Esophagus muscularis mucosa (tissue), 4 donors: ENCODE data around the gene OCLN. TPM values are rescaled to one million over a fixed set of nuclear protein-coding genes. Genes with fewer than 3 reads are reported as not detected.

Experiments
- DNase-seq: peaks from one replicate; pipeline ENCODE4 v3.0.0-alpha.2; 2017; ENCODE audit errors: extremely low spot score
- H3K27ac ChIP-seq, 4 donors: fragments of 200-600 bp; sonication (generic); replicated peaks in 1 of 4; 1 replicate in 3 of 4; 2 replicates in 1 of 4; pipeline ENCODE4 v1.5.1; 2016 to 2019; ENCODE audit warnings: mild to moderate bottlenecking in 1 of 4
- H3K27me3 ChIP-seq, 4 donors: fragments of 200-600 bp; sonication (generic); one replicate each; pipeline versions ENCODE4 v1.5.1 to v1.6.0; 2016 to 2019
- H3K36me3 ChIP-seq, 4 donors: fragments of 200-600 bp; sonication (generic); one replicate each; pipeline ENCODE4 v1.5.1; 2016 to 2019
- H3K4me1 ChIP-seq, 4 donors: fragments of 200-600 bp; sonication (generic); one replicate each; pipeline ENCODE4 v1.5.1; 2016 to 2019
- H3K4me3 ChIP-seq, 4 donors: fragments of 200-600 bp; sonication (generic); 1 replicate in 2 of 4; 2 replicates in 2 of 4; pipeline ENCODE4 v1.5.1; 2016 to 2019; ENCODE audit warnings: mild to moderate bottlenecking in 4 of 4, moderate library complexity in 1 of 4
- H3K9me3 ChIP-seq, 4 donors: fragments of 200-600 bp; sonication (generic); 1 replicate in 3 of 4; 2 replicates in 1 of 4; pipeline ENCODE4 v1.5.1; 2016 to 2019
- CTCF ChIP-seq, 3 experiments: fragments of 200-600 bp in 2 of 3; fragments of 450-650 bp in 1 of 3; sonication (generic) in 2 of 3; IDR thresholded peaks; one replicate each; pipeline ENCODE4 v1.5.1; 2017 to 2019; ENCODE audit warnings: antibody characterized with exemption in 3 of 3, mild to moderate bottlenecking in 2 of 3, moderate library complexity in 1 of 3
- EP300 ChIP-seq: sonication (generic); formaldehyde crosslinking; IDR thresholded peaks from one replicate; pipeline ENCODE4 v1.6.1; 2017; ENCODE audit warnings: antibody characterized with exemption
- POLR2A ChIP-seq: fragments of 450-650 bp; IDR thresholded peaks from one replicate; pipeline ENCODE4 v1.6.1; 2017; ENCODE audit warnings: antibody characterized with exemption, moderate library complexity, mild to moderate bottlenecking, low read depth
- POLR2AphosphoS5 ChIP-seq, 2 donors: sonication (generic); formaldehyde crosslinking; IDR thresholded peaks; one replicate each; pipeline ENCODE4 v1.6.1; 2017; ENCODE audit warnings: antibody characterized with exemption in 2 of 2
- WGBS: methylation state at CpG from one replicate; pipeline ENCODE4 v1.1.5; 2018; 5-methylcytosine and 5-hydroxymethylcytosine counted together
- intact Hi-C: fragments of 100-400 bp; cut with DNase I; formaldehyde crosslinking; loops from one replicate; pipeline ENCODE4 v1.15.1; 2023
- total RNA-seq, 4 donors: library from RNA; depleted of rRNA; stranded (reverse); fragments of >200 nt; gene quantifications; one replicate each; pipeline versions ENCODE4 v1.1.0 to v1.2.1, GENCODE V29; 2016

The OCLN gene
- total RNA-seq, 4 donors from 2014 or later, result 0.83 to 4.2 (median 1.8) TPM

GRCh38 chr5:69502367-69502766, 9.8 kb downstream of the OCLN start:
- TF ChIP-seq CTCF (IDR thresholded peaks at IDR 0.05) (no peak), EP300 (no peak), POLR2AphosphoS5 (IDR thresholded peaks at IDR 0.05) (no peak), POLR2A (no peak)
- H3K36me3 ChIP-seq, result no peaks in the 10 kb centered on the region
- WGBS, result 67% methylated on average over 2 of the region's 2 CpGs
- H3K4me3 ChIP-seq, result no peak overlapping the region
- H3K27me3 ChIP-seq, result peaks cover 0 to 52% (median 0%) of the 10 kb centered on the region in 4 donors
- DNase-seq, result no peak
- intact Hi-C loops, result no loop called here
- no peaks in the 10 kb centered on the region for H3K9me3 ChIP-seq
- no peaks in the 10 kb centered on the region for H3K4me1 ChIP-seq
- no peak overlapping the region for H3K27ac ChIP-seq

GRCh38 chr5:69502767-69503488, 10.3 kb downstream of the OCLN start:
- H3K9me3 ChIP-seq, result no peaks in the 10 kb centered on the region
- H3K4me1 ChIP-seq, result no peaks in the 10 kb centered on the region
- WGBS, result 67% methylated on average over 7 of the region's 7 CpGs
- no peak overlapping the region for H3K27ac ChIP-seq
- H3K36me3 ChIP-seq, result no peaks in the 10 kb centered on the region
- TF ChIP-seq EP300 (no peak), POLR2A (no peak), POLR2AphosphoS5 (IDR thresholded peaks at IDR 0.05) (no peak), CTCF (IDR thresholded peaks at IDR 0.05) (no peak)
- no peak overlapping the region for H3K4me3 ChIP-seq
- DNase-seq, result no peak
- intact Hi-C loops, result no loop called here
- peaks cover 0 to 52% (median 0%) of the 10 kb centered on the region in 4 donors for H3K27me3 ChIP-seq

GRCh38 chr5:69504036-69504435, 11.4 kb downstream of the OCLN start:
- peaks cover 0 to 41% (median 0%) of the 10 kb centered on the region in 4 donors for H3K27me3 ChIP-seq
- H3K9me3 ChIP-seq, result no peaks in the 10 kb centered on the region
- H3K4me1 ChIP-seq, result no peaks in the 10 kb centered on the region
- H3K4me3 ChIP-seq, result no peak overlapping the region
- no peaks in the 10 kb centered on the region for H3K36me3 ChIP-seq
- intact Hi-C loops, result no loop called here
- TF ChIP-seq CTCF (IDR thresholded peaks at IDR 0.05), result no peak
- TF ChIP-seq POLR2A, result no peak
- no peak for TF ChIP-seq POLR2AphosphoS5 (IDR thresholded peaks at IDR 0.05)
- no peak for TF ChIP-seq EP300
- DNase-seq, result no peak
- 91% methylated on average over 2 of the region's 2 CpGs for WGBS
- no peak overlapping the region for H3K27ac ChIP-seq

- Histone ChIP-seq H3K27me3 (peaks cover 0 to 28% (median 0%) of the 10 kb centered on the region in 4 donors), H3K4me1 (no peaks in the 10 kb centered on the region), H3K4me3 (no peak overlapping the region), H3K9me3 (no peaks in the 10 kb centered on the region), H3K27ac (no peak overlapping the region), H3K36me3 (no peaks in the 10 kb centered on the region)
- WGBS, result 97% methylated on average over 1 of the region's 1 CpG
- TF ChIP-seq POLR2A, result no peak
- TF ChIP-seq POLR2AphosphoS5 (IDR thresholded peaks at IDR 0.05), result no peak
- TF ChIP-seq EP300, result no peak
- no peak for TF ChIP-seq CTCF (IDR thresholded peaks at IDR 0.05)
- no peak for DNase-seq
- intact Hi-C loops, result no loop called here
These were observed 12.7 kb downstream of the OCLN start for GRCh38 chr5:69505306-69505705.

- H3K27ac ChIP-seq, result no peak overlapping the region
- WGBS, result 90% methylated on average over 6 of the region's 6 CpGs
- no peaks in the 10 kb centered on the region for H3K36me3 ChIP-seq
- H3K4me1 ChIP-seq, result no peaks in the 10 kb centered on the region
- H3K4me3 ChIP-seq, result no peak overlapping the region
- H3K9me3 ChIP-seq, result no peaks in the 10 kb centered on the region
- TF ChIP-seq POLR2A (no peak), EP300 (no peak), CTCF (IDR thresholded peaks at IDR 0.05) (no peak), POLR2AphosphoS5 (IDR thresholded peaks at IDR 0.05) (no peak)
- intact Hi-C loops, result no loop called here
- no peak for DNase-seq
- peaks cover 0 to 3% (median 0%) of the 10 kb centered on the region in 4 donors for H3K27me3 ChIP-seq
These were observed 16.6 kb downstream of the OCLN start for GRCh38 chr5:69509212-69509611.
